GM18520 (cell line): Measurements from ENCODE around the gene C12orf42.

Source experiments
- ATAC-seq: cut with Tn5 transposase; IDR thresholded peaks from one replicate; pipeline ENCODE4 v1.9.1; 2021; ENCODE audit not compliant: unreplicated experiment

The C12orf42 gene

GRCh38 chr12:103350116-103350515 lies 145.7 kb downstream of the C12orf42 start:
- no peak for ATAC-seq

GRCh38 chr12:103348935-103349334 lies 146.8 kb downstream of the C12orf42 start:
- no peak for ATAC-seq

GRCh38 chr12:103336940-103337339 lies 158.8 kb downstream of the C12orf42 start:
- no peak for ATAC-seq

- no peak for ATAC-seq
These were observed 161.3 kb downstream of the C12orf42 start for GRCh38 chr12:103334466-103334865.

GRCh38 chr12:103333676-103334075 lies 162.1 kb downstream of the C12orf42 start:
- ATAC-seq = no peak

GRCh38 chr12:103331643-103332042 lies 164.1 kb downstream of the C12orf42 start:
- no peak for ATAC-seq

- ATAC-seq = no peak
These were observed 165.1 kb downstream of the C12orf42 start for GRCh38 chr12:103330672-103331071.

GRCh38 chr12:103327676-103328075 lies 168.1 kb downstream of the C12orf42 start:
- no peak for ATAC-seq

GRCh38 chr12:103326190-103326589 lies 169.6 kb downstream of the C12orf42 start:
- no peak for ATAC-seq

- ATAC-seq = no peak
These were observed 177.2 kb downstream of the C12orf42 start for GRCh38 chr12:103318566-103318965.

GRCh38 chr12:103317220-103317619 lies 178.5 kb downstream of the C12orf42 start:
- ATAC-seq = no peak

GRCh38 chr12:103314786-103315185 lies 181.0 kb downstream of the C12orf42 start:
- no peak for ATAC-seq

- no peak for ATAC-seq
These were observed 181.9 kb downstream of the C12orf42 start for GRCh38 chr12:103313894-103314293.

GRCh38 chr12:103312742-103313354 lies 182.9 kb downstream of the C12orf42 start:
- ATAC-seq = no peak

- no peak for ATAC-seq
These were observed 185.1 kb downstream of the C12orf42 start for GRCh38 chr12:103310546-103311270.

GRCh38 chr12:103308396-103308795 lies 187.4 kb downstream of the C12orf42 start:
- ATAC-seq = no peak

GRCh38 chr12:103303484-103303883 lies 192.3 kb downstream of the C12orf42 start:
- no peak for ATAC-seq

- ATAC-seq = no peak
These were observed 193.9 kb downstream of the C12orf42 start for GRCh38 chr12:103301642-103302591.

- no peak for ATAC-seq
These were observed 207.8 kb downstream of the C12orf42 start for GRCh38 chr12:103288016-103288415.

GRCh38 chr12:103282124-103282523 lies 213.6 kb downstream of the C12orf42 start:
- ATAC-seq = no peak

- peak; percentile 91 for ATAC-seq
These were observed 216.3 kb downstream of the C12orf42 start for GRCh38 chr12:103279444-103279843.

GRCh38 chr12:103278329-103278728 lies 217.4 kb downstream of the C12orf42 start:
- no peak for ATAC-seq
